ENCODE data around the gene NSL1.
"Not testable (repeated sequence)": the region's sequence is repeated elsewhere in the genome, so short reads cannot be mapped to it uniquely, and the experiment has no call there.

The NSL1 gene

DNA sequence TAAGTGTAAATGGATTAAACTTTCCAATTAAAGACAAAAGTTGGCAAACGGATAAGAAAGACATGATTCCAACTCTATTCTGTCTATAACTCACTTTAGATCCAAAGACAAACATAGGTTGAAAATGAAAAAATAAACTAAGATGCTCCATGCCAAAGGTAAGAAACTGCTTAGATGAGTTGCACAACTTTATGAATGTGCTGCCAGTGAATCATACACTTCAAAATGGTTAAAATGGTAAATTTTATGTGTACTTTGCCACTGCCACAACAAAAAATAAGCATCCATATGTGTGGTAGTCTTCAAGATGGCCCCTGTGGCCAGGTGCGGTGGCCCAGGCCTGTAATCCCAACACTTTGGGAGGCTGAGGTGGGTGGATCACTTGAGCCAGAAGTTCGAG, 45.0 kb downstream of the NSL1 start:
- DNase-seq, result no peak

DNA sequence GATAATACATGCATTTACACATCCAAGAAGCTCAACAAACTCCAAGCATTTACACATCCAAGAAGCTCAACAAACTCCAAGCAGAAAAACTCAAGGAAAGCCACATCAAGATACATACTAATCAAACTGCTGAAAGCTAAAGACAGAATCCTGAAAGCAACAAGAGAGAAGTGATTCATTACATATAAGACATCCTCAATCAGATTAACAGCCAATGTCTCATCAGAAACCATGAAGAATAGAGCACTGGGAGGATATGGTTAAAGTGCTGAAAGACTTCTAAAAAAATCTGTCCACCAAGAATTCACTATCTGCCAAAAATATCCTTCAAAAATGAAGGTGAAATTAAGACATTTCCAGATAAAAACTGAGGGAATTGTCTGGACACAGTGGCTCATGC, 46.3 kb downstream of the NSL1 start:
- no peak for DNase-seq

DNA sequence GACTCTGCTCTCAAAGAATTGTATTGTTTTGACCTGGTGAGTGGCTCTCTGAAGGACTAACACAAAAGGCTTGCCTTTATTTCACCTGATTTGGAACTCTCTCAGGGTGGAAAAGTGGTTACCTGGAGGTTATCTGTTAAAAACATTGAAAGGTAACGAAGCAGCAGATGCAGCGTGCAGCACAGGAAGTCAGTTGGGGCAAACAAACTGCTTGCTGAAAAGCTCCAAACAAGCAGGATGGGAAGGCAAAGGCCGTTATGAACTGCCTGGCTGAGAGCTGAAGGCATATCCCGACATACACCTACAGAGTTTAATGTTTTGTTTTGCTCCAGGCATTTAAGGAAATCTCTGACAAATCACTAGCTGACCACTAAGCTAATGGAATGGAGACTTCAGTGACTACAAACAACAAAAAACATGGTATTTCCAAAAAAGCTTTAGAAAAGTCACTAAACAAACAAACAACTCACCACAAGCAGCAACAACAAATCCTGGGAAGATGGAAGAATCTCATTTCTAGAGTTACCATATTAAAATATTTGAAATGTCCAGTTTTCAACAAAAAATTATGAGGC, 47.6 kb downstream of the NSL1 start:
- no peak for DNase-seq

DNA sequence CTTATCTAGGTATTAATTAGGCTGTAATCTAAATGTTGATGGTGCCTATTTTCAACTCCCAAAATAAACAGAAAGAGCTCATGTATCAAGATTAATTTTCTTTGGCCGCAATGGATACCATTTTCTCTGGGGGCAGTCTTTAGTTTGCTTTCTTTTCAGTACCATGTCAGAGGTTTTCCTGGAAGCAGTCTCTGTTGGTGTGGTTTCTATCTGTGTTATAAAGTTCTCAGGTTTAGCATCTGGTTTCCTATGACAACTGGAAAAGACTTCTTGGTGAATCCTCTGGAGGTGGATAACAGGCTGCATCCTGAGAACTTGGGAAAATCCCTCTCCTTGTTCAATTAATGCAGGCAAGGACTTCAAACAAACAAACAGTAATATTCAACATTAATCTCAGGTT, 53.2 kb downstream of the NSL1 start:
- DNase-seq, result no peak

DNA sequence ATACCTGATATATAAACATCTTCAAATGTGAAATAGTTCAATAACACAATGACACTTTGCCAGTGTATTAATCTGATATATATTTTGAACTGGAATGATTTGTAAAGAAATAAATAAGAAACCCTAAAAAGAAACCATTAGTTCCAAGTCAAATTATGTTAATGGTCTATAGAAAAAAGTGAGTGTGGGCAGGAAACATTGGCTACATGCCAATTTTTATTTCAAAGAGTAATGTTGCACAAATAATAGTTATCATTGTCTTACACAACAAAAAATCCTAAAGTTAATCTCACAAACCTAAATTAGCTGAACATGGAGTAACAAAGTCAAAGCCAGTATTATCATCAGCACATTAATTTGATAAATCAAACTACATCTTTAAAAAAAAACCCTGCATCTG, 54.0 kb downstream of the NSL1 start:
- no peak for DNase-seq

DNA sequence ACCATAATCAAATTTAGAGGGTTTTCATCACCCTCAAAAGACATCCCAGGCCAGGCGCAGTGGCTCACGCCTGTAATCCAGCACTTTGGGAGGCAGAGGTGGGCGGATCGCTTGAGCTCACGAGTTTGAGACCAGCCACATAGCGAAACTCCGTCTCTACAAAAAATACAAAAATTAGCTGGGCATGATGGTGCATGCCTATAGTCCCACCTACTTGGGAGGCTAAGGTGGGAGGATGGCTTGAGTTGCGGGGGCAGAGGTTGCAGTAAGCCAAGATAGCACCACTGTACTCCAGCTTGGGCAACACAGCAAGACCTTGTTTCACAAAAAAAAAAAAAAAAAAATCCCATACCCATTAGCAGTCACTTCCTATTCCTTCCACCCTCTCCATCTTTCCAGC, 58.5 kb downstream of the NSL1 start:
- no peak for DNase-seq

DNA sequence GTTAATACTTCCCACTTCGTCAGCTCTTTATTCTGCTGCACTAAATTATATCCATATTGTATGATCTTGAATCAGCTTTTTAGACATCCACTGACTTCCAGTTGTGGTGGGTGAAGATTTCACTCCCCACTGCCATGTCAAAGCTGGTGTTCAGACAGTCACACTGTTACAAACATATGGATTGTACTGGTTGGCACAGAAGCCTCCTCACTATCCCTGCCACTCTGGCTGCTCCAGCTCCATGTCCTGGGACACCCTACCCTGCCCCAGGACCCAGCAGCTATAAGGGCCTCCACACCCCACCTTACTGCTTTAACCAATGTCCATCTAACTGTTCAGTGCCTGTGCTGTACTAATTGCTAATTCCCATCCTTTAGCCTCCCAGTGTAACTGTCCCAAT, 59.9 kb downstream of the NSL1 start:
- DNase-seq, result no peak

DNA sequence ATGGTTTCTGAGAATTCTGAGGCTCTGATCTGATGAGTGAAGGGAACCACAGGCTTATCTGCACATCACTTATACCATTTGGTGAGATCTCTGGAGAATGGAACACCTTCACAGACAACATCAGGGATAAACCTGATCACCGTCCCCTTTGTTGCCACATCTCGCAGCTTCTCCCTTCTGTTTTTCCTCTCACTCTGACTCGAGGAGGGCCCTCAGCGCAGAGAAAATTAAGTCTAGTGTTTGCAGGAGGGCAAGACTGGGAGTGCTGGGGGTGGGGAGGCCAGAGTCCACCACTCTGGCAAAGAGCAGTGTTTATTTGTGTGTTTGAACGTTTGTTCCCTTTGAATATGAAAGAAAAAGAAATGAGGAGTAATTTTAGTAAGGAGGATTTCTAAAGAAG, 63.0 kb downstream of the NSL1 start:
- DNase-seq, result no peak

DNA sequence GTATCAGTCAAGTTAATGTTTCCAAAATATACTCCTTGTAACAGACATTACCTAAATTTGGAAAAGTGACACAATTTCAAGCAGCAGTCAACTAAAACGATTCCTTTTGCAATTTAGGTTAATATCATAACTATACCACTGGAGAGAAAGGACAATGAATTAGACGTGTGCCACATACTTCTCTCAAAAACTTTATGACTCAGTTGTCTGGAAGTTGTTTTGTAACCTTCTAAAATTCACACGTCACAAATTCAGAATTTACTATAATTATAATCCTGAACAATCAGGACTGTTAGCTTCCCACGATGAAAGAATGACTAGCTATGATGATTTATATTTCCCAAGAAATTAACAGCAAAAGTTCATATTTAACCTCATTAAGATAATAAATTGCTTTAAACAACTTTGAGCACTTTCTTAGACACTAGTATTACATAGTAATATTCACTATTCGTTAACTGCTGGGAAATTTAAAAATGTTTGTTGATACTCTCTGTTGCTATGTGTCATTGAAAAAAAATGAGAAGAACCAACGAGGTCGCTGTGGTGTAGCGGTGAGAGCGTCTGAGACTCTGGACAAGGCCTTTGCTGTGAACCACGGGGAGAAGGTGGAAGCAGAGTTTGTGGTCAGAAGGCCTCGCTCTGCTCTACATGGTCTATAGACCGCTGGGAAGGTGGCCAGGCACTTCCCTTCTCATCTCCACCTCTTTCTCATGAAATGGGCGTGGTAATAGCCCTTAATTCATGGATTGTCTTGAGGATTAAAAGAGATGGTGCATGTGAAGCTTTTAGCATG, 64.0 kb downstream of the NSL1 start:
- DNase-seq, result no peak

DNA sequence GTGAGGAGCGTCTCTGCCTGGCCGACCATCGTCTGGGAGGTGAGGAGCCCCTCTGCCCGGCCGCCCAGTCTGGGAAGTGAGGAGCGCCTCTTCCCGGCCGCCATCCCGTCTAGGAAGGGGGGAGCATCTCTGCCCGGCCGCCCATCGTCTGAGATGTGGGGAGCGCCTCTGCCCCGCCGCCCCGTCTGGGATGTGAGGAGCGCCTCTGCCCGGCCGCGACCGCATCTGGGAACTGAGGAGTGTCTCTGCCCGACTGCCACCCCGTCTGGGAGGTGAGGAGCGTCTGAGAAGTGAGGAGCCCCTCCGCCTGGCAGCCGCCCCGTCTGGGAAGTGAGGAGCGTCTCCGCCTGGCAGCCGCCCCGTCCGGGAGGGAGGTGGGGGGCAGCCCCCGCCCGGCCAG, 66.9 kb downstream of the NSL1 start:
- DNase-seq, result not testable (repeated sequence)

DNA sequence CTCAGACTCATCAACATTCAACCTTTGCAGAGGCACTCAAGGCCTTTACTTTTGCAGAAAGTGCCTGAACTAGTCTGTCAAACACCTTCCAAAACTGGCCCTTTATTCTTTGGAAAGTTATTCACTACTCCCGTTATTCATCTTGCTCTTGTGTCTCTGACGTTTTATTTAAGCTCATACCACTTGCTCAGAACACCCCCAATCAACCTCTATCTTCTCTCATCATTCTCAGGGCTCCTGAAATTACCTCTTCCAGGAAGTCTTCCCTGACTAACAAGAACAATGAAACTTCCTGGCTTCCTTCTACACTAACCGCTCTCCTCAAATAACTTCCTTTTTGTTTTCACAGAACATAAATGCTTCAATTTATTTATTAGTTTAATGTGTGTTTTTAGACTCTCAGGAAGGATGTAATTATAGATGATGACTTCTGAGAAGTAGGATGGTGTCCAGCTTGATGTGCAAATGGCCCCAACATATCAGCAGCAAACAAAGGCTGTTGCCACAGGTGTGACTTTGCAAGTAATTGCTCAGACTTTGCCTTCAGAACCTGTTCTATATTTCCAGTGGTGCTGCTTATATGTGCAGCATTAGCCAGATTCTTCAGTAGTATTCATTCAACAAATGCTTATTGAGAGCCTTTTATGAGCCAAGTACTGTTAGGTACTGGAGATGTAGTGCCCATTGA, 69.2 kb downstream of the NSL1 start:
- DNase-seq, result no peak

DNA sequence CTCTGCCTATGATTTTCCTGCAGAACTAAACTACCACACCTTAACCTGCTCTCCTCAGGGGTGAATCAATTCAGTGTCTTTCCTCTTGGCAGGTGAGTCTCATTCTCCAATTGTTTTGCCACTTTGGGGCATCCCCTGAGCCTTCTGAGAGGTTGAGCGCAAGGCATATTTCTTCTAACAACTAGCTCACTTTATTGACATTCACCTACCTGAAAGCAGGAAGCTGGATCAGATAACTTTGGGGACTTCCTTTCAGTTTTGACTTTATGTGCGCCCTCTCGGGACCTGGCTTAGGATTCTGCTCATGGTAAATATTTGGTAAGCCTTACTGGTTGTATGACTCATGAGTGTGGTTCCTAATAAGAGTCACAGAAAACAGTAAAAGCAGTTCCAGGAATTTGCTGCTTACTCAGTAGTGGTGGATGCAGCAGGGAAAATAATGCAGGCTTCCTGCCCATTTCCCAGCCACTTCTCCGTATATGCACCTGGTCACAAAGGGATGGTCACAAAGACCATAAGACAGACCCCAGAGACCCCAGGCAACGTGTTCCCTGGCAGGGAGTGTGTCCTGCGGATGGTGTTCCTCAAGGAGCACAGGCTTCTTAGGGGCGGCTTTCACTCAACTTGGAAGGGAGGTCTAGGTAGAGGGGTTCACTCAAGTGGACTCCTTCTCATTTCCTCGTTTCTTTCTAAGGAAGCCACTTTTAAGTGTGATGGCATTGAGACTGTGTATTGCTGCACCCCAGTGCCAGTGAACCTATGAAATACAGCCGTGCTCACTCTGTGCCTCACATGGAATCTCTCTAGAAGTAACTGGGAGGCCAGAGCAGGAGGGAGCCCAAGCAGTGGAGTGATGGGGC, 70.0 kb downstream of the NSL1 start:
- DNase-seq, result no peak

DNA sequence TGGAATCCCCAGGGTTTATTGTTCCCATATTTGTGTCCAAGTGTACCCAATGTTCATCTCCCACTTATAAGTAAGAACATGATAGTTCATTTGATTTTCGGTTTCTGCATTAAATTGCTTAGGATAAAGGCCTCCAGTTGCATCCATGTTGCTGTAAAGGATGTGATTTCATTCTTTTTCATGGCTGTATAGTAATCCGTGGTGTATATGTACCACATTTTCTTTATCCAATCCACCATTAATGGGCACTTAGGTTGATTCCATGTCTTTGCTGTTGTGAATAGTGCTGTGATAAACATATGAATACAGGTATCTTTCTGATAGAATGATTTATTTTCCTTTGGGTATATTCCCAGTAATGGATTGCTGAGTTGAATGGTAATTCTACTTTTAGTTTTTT, 71.9 kb downstream of the NSL1 start:
- no peak for DNase-seq

DNA sequence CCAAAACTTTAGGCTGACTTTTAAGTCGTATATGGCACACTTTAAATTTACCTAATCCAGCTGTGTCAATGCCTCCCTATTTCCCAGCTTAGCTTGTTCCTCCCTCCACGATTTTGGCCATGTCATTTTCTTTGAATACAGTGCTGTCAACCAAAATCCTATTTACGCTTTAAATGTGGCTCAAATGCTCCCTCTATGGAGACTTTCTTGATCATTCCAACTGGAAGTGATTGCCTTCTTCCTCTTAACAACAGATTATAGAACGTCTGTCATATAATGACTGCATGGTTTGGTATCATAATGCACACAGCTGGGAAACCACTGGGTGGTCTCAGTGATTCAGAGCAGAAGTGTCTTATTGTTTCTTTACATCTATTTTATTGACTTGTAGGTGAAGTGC, 73.1 kb downstream of the NSL1 start:
- no peak for DNase-seq

DNA sequence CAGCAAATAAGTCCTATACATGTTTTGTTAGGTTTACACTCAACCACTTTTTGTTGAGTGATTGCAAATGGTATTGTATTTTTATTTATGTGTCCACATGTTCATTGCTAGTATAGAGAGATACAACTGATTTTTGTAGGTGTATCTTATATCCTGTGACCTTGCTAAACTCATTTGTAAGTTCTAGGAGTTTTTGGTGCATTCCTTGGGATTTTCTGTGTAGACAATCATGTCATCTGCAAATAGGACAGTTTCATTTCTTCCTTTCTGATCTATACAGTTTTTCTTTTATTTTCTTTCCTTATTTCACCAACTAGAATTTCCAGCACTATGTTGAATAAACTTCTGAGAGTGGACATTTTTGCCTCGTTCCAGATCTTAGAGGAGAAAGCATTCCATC, 75.4 kb downstream of the NSL1 start:
- DNase-seq, result no peak

DNA sequence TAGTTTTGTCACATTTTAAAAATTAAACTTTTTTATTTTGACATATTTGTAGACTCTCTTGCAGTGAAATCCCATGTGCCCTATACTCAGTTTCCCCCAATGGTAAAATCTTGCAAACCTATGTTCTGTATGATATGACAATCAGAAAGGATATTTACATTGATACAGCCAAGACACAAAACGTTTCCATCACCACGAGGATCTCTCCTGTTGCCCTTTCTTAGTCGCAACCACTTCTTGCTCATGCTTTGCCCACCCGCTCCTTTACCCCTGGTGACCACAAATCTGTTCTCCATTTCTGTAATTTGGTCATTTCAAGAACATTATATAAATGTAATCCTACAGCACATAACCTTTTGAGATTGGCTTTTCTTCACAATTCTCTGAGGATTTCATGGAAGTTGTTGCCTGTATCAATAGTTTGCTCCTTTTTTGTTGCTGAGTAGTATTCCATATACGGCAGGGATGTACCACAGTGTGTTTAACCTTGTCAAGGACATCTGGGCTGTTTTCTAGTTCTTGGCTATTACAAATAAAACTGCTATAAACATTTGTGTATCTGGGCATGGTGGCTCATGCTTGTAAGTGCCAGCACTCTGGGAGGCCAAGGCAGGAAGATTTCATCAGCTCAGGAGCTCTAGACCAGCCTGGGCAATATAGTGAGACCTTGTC, 78.0 kb downstream of the NSL1 start:
- no peak for DNase-seq

DNA sequence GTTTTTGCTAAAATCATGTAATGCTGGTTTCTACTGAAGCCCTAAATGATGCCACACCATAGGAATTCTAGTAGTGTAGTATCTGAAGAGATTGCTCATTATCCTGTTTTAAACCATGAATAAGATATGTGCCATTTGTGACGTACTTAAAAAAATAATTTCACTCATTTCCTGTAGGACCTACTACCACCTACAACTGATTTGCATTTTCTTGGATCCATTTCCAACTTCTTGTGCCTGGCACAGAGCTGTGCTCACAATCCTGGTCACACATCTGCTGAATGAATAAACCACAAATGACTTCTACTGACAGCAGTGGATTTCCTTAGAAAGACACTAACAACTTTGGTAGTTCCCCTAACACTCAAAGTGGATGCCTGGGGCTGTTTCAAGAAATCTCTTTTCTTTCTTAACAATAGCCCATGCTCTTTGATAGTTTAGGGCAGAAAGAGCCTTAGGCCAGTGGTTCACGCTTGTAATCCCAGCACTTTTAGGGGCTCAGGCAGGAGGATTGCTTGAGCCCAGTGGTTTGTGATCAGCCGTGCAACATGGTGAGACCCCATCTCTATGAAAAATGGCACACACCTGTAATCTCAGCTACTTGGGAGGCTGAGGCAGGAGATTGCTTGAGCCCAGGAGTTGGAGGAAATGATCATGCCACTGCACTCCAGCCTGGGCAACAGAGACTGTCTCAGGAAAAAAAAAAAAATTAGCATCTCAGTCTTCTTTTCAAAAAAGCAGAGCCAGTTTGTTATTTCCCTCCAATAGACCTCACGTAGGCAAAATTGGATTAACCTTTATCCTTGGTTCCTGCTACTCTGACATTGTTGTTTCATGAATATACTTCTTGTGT, 78.9 kb downstream of the NSL1 start:
- DNase-seq, result no peak

DNA sequence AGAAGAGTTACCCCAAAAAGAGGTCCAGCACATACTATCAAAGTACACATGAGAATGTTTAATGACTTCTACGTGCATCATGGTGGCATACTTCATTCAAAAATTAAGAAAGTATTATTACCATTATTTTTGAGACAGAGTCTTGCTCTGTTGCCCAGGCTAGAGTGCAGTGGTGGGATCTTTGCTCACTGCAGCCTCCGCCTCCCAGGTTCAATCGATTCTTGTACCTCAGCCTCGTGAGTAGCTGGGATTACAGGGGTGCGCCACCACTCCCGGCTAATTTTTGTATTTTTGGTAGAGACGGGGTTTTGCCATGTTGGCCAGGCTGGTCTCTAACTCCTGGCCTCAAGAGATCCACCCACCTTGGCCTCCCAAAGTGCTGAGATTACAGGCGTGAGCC, 79.6 kb downstream of the NSL1 start:
- not testable (repeated sequence) for DNase-seq

DNA sequence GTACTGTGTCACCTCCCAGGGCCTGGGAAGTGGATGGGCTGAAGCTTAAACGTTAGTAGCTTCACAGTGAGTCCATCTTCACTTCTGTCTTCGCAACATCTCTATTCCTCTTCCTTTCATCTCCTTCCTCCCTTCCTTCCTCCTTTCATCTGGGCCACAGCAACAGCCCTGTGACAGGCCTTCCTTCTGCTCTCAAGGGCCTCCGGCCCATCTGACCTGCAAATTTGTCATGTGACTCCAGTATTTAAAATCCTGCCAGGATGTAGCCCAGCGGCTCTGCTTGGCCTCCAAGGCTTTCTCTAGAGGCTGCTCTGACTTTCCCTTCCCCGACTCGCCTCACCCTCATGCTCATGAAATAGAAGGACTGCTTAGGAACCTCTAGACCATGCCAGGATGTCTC, 81.0 kb downstream of the NSL1 start:
- DNase-seq, result no peak

DNA sequence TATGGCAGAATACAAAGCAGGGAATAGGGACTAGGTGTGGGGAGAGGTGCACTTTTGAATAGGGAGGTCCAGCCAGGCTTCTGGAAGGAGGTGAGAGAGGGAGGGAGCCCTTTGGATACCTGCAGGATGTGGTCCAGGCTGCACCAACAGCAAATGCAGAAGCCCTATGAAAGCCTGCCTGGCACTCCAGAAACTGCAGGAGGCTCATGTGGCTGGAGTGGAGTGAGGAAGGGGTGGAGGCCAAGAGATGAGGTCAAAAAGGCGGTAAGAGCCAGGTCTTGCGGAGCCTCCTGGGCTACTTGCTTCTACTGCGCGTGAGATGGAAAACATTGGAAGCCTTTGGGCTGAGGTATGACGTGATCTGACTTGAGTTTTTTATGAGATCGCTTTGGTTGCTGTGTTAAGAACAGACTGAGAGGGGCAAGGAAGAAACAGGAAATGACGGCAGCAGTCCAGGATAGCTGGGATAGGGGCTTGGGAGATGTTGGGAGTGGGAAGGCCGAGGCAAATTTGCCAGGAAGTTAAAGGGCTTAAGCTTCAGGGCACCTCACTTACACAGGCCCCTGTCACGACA, 87.5 kb downstream of the NSL1 start:
- DNase-seq, result no peak

DNA sequence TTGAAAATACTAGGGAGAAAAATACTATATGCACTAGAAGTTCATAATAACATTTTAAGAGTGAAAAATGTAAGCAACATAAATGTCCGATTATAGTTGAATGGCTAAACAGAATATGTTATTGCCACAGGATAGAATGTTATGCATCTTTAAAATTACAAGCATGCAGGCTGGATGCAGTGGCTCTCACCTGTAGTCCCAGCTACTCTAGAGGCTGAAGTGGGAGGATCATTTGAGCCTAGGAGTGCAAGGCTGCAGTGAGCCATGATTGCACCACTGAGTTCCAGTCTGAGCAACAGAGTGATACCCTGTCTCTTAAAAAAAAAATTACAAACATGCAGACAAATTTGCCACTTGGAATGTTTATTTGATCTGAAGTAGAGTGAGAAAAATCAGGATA, 88.9 kb downstream of the NSL1 start:
- DNase-seq, result no peak
